Sigmoid colon (tissue), 7 donors: Measurements from ENCODE around the gene XYLT1. TPM values are rescaled to one million over a fixed set of nuclear protein-coding genes. Genes with fewer than 3 reads are reported as not detected.

Source experiments
- DNase-seq: peaks from one replicate; pipeline ENCODE4 v3.0.0-alpha.2; 2019
- H3K27ac ChIP-seq, 4 donors: fragments of 200-600 bp; sonication (generic); one replicate each; pipeline ENCODE4 v1.5.1; 2016 to 2019; ENCODE audit warnings: mild to moderate bottlenecking in 1 of 4
- H3K27me3 ChIP-seq, 3 donors: fragments of 200-600 bp; sonication (generic); one replicate each; pipeline ENCODE4 v1.5.1; 2019; ENCODE audit warnings: mild to moderate bottlenecking in 1 of 3
- H3K36me3 ChIP-seq, 4 donors: fragments of 200-600 bp; sonication (generic); one replicate each; pipeline ENCODE4 v1.5.1; 2016 to 2019
- H3K4me1 ChIP-seq, 4 donors: fragments of 200-600 bp; sonication (generic); one replicate each; pipeline ENCODE4 v1.5.1; 2017 to 2019
- H3K4me3 ChIP-seq, 4 donors: fragments of 200-600 bp; sonication (generic); one replicate each; pipeline ENCODE4 v1.5.1; 2017 to 2019; ENCODE audit warnings: mild to moderate bottlenecking in 2 of 4, moderate library complexity in 1 of 4
- H3K9me3 ChIP-seq, 4 donors: fragments of 200-600 bp in 3 of 4; sonication (generic) in 3 of 4; one replicate each; pipeline versions ENCODE4 v1.5.1 to v1.6.1; 2013 to 2019
- CTCF ChIP-seq, 4 experiments: fragments of 450-650 bp in 3 of 4; fragments of 200-600 bp in 1 of 4; IDR thresholded peaks; one replicate each; pipeline ENCODE4 v1.5.1; 2016 to 2019; ENCODE audit warnings: antibody characterized with exemption in 4 of 4, mild to moderate bottlenecking in 3 of 4, moderate library complexity in 2 of 4
- EP300 ChIP-seq, 4 donors: sonication (generic); formaldehyde crosslinking; IDR thresholded peaks; one replicate each; pipeline ENCODE4 v1.6.1; 2017; ENCODE audit warnings: antibody characterized with exemption in 4 of 4
- POLR2A ChIP-seq, 2 donors: fragments of 450-650 bp; IDR thresholded peaks; one replicate each; pipeline ENCODE4 v1.6.1; 2016; ENCODE audit warnings: antibody characterized with exemption in 2 of 2, mild to moderate bottlenecking in 2 of 2, moderate library complexity in 2 of 2
- POLR2AphosphoS5 ChIP-seq, 4 donors: sonication (generic); formaldehyde crosslinking; IDR thresholded peaks; one replicate each; pipeline ENCODE4 v1.6.1; 2017; ENCODE audit warnings: antibody characterized with exemption in 4 of 4
- WGBS, 2 donors: extraction: QIAGEN DNeasy Blood & Tissue Kit; methylation state at CpG; one replicate each; pipeline ENCODE4 v1.1.7; 2013; 5-methylcytosine and 5-hydroxymethylcytosine counted together
- intact Hi-C: fragments of 100-400 bp; cut with DNase I; formaldehyde crosslinking; loops from one replicate; pipeline ENCODE4 v1.15.1; 2023
- polyA plus RNA-seq, 3 donors: library from polyadenylated mRNA; stranded (reverse); fragments of 200-250 nt; gene quantifications; one replicate each; pipeline ENCODE4 v1.2.3, GENCODE V29; 2013
- total RNA-seq, 4 donors: library from RNA; depleted of rRNA; stranded (reverse); fragments of >200 nt; gene quantifications; one replicate each; pipeline ENCODE4 v1.1.0, GENCODE V29; 2016
- donor health status: healthy with polysubstance abuse.
- donor health status: Bipolar disorder and iron deficiency.
- donor health status: healthy.

The XYLT1 gene
- total and polyA plus RNA-seq, 7 donors: 0.60 to 33.2 (median 23.0) TPM

GRCh38 chr16:17304491-17305119, 166.2 kb downstream of the XYLT1 start:
- Histone ChIP-seq H3K27ac (peak overlapping the region; percentile 75 to 97 (median 96)), H3K36me3 (no peaks in the 10 kb centered on the region), H3K4me1 (peaks cover 0 to 80% (median 62%) of the 10 kb centered on the region in 4 donors), H3K4me3 (no peak overlapping the region), H3K9me3 (no peaks in the 10 kb centered on the region), H3K27me3 (no peaks in the 10 kb centered on the region)
- intact Hi-C loops: loop anchor here (2.0 to 5.0 kb wide), 2 partner anchors 32 to 164 kb away; no protein-coding TSS in a partner anchor
- DNase-seq: peak; percentile 92
- 15 to 56% methylated on average over 6 of the region's 6 CpGs for WGBS, 2 donors
- TF ChIP-seq POLR2A (IDR thresholded peaks at IDR 0.05) (no peak), POLR2AphosphoS5 (IDR thresholded peaks at IDR 0.05) (peak; percentile 73 to 96 (median 86)), EP300 (IDR thresholded peaks at IDR 0.05) (peak; percentile 62 to 95 (median 78))

- H3K27me3 ChIP-seq: no peaks in the 10 kb centered on the region
- H3K9me3 ChIP-seq: no peaks in the 10 kb centered on the region
- DNase-seq: no peak
- H3K27ac ChIP-seq: peak overlapping the region; percentile 75 to 97 (median 96)
- TF ChIP-seq POLR2A (IDR thresholded peaks at IDR 0.05) (no peak), CTCF (IDR thresholded peaks at IDR 0.05) (no peak)
- intact Hi-C loops: loop anchor here (2.0 kb wide), 1 partner anchor 165 kb away; no protein-coding TSS in a partner anchor
- no peaks in the 10 kb centered on the region for H3K36me3 ChIP-seq
- WGBS, 2 donors: 17 to 61% methylated on average over 2 of the region's 2 CpGs
- no peak overlapping the region for H3K4me3 ChIP-seq
- peaks cover 0 to 80% (median 62%) of the 10 kb centered on the region in 4 donors for H3K4me1 ChIP-seq
These were observed 166.7 kb downstream of the XYLT1 start for GRCh38 chr16:17304106-17304490.

GRCh38 chr16:17303101-17303500, 167.7 kb downstream of the XYLT1 start:
- 13 to 50% methylated on average over 5 of the region's 5 CpGs for WGBS, 2 donors
- H3K4me1 ChIP-seq: peaks cover 0 to 73% (median 58%) of the 10 kb centered on the region in 4 donors
- H3K9me3 ChIP-seq: no peaks in the 10 kb centered on the region
- no peak overlapping the region for H3K4me3 ChIP-seq
- intact Hi-C loops: no loop called here
- peak overlapping the region in 3 of 4 donors; percentile 95 to 97 (median 96) for H3K27ac ChIP-seq
- no peak for DNase-seq
- no peaks in the 10 kb centered on the region for H3K36me3 ChIP-seq
- no peaks in the 10 kb centered on the region for H3K27me3 ChIP-seq
- no peak for TF ChIP-seq EP300 (IDR thresholded peaks at IDR 0.05)
- no peak for TF ChIP-seq POLR2A (IDR thresholded peaks at IDR 0.05)
- TF ChIP-seq CTCF (IDR thresholded peaks at IDR 0.05): no peak
- TF ChIP-seq POLR2AphosphoS5 (IDR thresholded peaks at IDR 0.05): no peak

- H3K27me3 ChIP-seq: no peaks in the 10 kb centered on the region
- H3K27ac ChIP-seq: peak overlapping the region in 3 of 4 donors; percentile 95 to 97 (median 96)
- no peaks in the 10 kb centered on the region for H3K9me3 ChIP-seq
- TF ChIP-seq POLR2A (IDR thresholded peaks at IDR 0.05) (no peak), EP300 (IDR thresholded peaks at IDR 0.05) (no peak), CTCF (IDR thresholded peaks at IDR 0.05) (no peak), POLR2AphosphoS5 (IDR thresholded peaks at IDR 0.05) (no peak)
- DNase-seq: no peak
- 52 to 60% methylated on average over 3 of the region's 3 CpGs for WGBS, 2 donors
- H3K4me3 ChIP-seq: no peak overlapping the region
- H3K4me1 ChIP-seq: peaks cover 0 to 68% (median 55%) of the 10 kb centered on the region in 4 donors
- no peaks in the 10 kb centered on the region for H3K36me3 ChIP-seq
- intact Hi-C loops: no loop called here
These were observed 168.1 kb downstream of the XYLT1 start for GRCh38 chr16:17302620-17303019.

- H3K27ac ChIP-seq: peak overlapping the region in 3 of 4 donors; percentile 10 to 97 (median 96)
- no peaks in the 10 kb centered on the region for H3K27me3 ChIP-seq
- H3K36me3 ChIP-seq: no peaks in the 10 kb centered on the region
- DNase-seq: no peak
- no peak overlapping the region for H3K4me3 ChIP-seq
- H3K9me3 ChIP-seq: no peaks in the 10 kb centered on the region
- TF ChIP-seq EP300 (IDR thresholded peaks at IDR 0.05) (no peak), POLR2A (IDR thresholded peaks at IDR 0.05) (no peak), CTCF (IDR thresholded peaks at IDR 0.05) (no peak), POLR2AphosphoS5 (IDR thresholded peaks at IDR 0.05) (no peak)
- H3K4me1 ChIP-seq: peaks cover 0 to 66% (median 55%) of the 10 kb centered on the region in 4 donors
- intact Hi-C loops: no loop called here
- WGBS, 2 donors: 59 to 86% methylated on average over 4 of the region's 4 CpGs
These were observed 168.5 kb downstream of the XYLT1 start for GRCh38 chr16:17302214-17302613.
